GM18502 (cell line): ENCODE results near the gene CREB3L1.

Experiments used
- ATAC-seq: cut with Tn5 transposase; IDR thresholded peaks from one replicate; pipeline ENCODE4 v1.9.1; 2021; ENCODE audit warnings: mild to moderate bottlenecking; ENCODE audit not compliant: unreplicated experiment, poor library complexity

Gene CREB3L1

GRCh38 chr11:46271875-46272815 lies 5.3 kb upstream of the CREB3L1 start:
- ATAC-seq: no peak

DNA sequence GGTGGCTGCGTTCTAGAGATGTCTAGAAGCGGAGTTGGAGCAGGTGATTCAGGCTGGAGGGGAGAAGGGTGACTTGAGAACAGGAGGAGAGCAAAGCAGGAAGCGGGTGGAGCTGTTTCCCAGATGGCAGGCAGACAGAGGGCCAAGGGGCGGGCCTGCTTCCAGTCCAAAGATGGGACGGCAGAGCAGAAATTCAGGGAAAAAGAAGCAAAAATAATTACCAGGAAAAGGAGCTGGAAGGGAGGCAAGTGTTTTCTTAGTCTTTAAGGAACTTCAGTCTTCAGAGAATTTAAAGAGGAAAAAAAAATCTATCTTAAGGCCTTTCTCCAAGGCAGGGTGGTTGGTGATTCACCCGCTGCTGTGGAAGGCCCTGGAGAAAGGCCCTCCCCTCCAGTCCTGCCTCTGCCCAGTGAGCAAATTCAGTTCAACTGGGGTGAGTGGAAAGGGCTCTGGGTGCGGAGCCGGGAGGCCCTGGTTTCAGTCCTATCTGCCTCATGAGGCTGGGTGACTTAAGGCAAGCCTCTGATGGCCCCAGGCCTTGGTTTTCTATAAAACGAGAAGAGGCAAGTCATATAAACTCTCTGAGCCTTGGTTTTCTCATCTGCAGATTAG lies 4.5 kb upstream of the CREB3L1 start:
- no peak for ATAC-seq

- no peak for ATAC-seq
Measured at GRCh38 chr11:46273511-46274205, 3.8 kb upstream of the CREB3L1 start.

DNA sequence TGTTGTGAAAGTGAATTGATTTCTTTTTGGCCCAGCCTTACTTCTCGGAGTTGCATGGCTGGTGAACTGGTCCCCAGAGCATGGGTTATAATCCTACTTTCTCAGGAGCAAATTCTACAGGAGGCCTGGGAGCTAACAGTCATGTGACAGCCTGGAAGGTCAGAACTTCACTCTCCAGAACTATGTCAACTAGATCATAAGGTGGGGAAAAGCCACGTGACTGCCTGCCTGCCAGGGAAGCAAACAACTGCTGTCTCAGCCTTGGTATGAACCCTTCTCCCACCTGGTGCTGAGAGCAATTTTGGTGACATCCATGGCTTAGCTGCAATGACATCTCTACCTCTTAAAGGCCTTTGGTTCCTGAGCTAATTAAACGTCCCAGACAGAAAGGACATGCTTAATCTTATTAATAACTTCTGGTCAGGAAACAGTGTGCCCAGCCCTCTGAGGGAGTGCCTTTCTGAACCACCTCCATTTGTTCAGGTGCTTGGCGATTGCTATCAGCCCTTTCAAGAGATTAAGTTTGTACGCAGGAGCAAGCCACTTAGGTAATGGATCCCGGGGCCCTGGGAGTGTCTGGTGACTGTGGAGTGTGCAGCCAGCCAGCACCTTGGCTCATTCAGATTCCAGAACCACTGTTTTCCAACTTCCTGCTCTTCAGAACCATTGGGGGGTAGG lies 1.4 kb upstream of the CREB3L1 start:
- ATAC-seq: no peak

DNA sequence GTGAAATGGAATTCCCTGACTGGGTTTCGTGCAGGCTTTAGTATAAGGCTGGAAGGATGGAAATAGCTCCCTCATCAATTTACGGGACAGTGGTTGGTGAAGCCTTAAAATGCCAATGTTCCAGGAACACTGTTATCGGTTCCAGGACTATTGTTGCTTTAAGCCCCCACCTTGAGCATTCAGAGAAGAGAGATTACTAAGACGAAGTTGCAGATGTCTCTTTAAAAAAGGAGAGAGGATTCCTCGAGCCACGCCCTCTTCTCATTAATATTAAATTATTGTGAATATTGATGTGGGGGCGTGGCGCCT lies 195 bp upstream of the CREB3L1 start:
- no peak for ATAC-seq

DNA sequence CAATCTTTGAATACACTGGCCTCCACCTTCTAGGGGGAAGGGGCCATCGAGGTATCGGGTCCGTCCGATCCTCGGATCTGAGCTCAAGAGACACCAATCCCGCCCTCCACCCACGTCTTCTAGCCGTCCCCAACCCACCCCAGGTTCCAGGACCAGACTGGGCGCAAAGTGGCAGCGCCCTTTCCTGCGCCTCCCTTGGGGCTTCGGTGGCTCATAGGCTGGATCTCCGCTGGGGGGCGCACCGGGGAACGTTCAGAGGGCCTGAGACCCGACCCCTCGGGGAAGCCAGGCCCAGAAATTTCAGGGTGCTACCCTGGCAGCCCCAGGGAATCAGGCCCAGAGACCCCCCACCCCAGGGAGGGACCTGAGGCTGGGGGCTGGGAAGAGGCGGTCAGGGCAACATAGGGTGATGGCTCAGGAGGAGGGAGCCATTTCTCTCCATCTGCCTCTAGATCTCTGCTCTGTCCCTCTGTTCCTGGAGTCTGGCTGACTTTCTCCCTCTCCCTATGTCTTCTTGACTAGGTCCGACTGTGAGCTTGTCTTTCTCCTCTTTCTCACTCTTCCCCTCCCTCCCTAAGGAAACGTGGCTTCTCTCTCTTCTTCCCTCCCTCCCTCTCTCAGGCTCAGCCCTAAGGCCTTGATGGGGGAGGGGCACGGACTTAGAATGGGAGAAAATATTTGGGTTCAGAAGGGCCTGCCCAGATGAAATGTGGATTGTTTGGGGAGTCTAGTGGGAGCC lies 1.1 kb downstream of the CREB3L1 start:
- ATAC-seq: peak; percentile 62

DNA sequence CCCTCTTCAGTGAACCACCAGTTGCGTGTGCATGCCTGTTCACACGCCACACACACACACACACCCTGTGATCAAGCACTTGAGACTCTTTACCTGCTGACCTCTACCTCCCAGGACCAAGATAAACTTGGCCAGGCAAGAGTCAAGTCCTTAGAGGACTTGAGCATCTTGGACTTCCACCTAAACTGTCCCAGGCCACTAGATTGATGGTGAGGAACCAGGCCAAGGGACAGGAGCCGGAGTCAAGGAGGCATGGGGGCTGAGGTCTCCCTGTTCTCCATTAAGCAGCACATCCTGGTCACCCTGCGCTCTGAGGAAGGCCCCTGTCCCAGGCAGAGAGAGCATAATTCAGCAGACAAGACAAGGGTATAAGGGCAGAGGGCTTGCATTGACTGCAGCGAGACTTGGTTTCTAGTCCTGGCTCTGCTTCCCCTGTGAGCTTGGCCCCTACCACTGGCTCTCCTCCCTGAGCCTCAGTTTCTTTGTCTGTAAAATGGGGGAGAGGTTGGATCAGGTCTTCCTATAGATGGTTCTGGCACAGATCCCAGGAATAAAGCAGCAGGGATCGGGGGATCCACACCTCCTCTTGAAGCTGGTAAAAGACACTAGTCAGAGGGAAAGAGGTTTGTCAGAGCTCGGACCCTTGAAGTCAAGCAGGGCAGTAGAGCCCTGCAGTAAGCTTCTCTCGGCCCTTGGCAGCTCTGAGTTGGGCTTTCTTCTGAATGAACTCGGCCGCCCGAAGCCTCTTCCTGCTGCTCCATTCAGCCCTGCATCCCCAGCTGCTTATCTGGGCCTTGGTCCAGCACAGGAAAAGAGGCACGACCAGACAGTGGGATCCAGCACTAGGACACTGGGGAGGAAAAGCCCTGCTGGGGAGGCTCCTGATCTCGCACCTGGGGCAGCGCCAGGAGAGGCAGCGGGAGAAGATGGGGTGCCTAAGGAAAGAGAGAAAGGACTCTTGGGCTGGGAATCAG lies 2.0 kb downstream of the CREB3L1 start:
- ATAC-seq: no peak

GRCh38 chr11:46280706-46281105 lies 3.2 kb downstream of the CREB3L1 start:
- ATAC-seq: no peak

DNA sequence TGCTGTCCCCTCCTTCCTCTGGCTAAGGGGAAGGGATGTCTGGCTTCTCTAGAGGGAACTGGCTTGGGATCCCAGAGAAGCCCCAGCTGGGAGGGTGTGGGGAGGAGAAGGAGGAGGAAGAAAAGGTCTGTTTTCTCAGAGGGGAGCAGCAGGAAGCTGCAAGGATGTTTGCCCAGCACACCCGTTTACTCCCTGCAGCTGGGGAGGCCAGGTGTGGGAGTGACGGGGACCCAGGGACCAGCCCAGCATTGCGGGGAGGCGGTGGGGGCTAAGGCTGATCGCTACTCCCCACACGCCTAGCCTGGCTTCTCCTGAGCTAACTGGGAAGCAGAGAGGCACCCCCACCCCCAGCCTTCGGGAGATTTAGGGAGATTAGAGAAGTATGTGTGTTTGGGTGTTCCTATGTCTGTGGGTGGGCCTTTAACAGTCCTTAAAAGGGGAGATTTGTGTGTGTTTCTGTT lies 3.9 kb downstream of the CREB3L1 start:
- no peak for ATAC-seq

- ATAC-seq: no peak
Measured at GRCh38 chr11:46285173-46285572, 7.7 kb downstream of the CREB3L1 start.

- no peak for ATAC-seq
Measured at GRCh38 chr11:46285594-46286033, 8.2 kb downstream of the CREB3L1 start.

DNA sequence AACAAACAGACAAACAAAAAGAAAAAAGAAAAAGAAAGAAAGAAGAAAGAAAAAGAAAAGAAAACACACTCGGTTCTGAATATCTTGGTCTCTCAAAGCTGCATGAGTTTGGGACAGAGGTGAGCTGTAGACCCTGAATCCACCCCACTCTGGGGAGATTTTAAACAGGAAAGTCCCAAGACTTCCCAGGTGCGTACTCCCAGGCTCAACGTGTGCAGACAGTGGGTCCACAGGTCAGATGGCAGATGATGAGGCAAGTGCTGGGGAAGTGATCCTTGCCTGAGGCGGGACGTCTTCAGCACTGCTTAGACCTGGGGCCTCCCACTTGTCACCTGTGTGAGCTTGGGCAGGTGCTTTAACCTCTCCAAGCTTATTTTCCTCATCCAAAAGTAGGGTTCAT lies 9.3 kb downstream of the CREB3L1 start:
- no peak for ATAC-seq

DNA sequence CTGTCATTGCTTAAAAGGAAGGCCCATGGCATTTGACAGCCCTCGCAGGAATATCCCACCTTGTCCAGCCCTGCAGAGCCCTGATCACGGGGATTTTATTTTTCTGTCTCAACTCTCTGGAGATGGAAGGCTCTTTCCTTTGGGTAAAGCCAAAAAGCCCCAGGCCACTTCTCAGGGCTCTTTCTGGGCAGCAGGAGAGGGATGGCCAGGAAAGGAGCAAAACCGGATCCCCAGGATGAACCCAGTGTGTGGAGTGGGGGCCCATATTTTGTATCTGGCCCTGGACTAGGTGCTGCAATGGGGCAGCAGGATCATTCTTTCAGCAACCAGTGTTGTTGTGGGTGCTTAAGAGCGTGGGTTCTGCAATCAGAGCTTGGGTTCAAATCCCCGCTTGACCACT lies 11.0 kb downstream of the CREB3L1 start:
- no peak for ATAC-seq

- no peak for ATAC-seq
Measured at GRCh38 chr11:46290011-46290410, 12.5 kb downstream of the CREB3L1 start.

DNA sequence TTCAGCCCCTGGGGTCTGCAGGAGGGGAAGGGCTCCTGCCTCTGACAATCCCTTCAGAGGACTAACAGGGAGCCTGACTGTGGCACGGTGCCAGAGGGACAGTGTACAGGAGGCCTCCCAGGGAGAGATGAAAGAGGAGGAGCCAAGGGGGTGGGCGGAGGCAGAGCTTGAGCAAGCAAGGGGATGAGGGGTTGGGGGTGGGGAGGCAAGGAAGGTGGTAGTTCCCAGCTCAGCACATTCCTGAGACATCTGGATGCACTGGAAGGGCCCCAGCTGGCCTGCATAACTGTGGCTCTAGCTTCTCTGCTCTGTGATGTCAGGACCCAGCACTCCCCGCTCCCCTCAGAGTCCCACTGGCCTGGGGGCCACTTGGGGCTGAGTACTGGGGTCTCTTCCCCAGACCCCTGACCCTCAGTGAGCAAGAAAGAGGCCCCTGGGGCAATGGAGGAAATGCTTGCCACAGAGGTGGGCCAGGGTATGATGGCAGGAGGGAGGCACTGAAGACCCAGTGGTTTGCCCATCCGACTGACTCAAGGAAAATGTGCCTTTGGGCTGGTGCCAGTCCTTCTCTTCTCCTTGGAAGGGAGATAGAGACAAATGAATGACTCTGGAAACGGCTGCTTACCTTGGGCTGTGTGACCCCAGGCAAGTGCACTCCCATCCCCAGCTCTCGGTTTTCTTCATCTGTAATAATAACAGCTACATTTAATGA lies 13.3 kb downstream of the CREB3L1 start:
- no peak for ATAC-seq

DNA sequence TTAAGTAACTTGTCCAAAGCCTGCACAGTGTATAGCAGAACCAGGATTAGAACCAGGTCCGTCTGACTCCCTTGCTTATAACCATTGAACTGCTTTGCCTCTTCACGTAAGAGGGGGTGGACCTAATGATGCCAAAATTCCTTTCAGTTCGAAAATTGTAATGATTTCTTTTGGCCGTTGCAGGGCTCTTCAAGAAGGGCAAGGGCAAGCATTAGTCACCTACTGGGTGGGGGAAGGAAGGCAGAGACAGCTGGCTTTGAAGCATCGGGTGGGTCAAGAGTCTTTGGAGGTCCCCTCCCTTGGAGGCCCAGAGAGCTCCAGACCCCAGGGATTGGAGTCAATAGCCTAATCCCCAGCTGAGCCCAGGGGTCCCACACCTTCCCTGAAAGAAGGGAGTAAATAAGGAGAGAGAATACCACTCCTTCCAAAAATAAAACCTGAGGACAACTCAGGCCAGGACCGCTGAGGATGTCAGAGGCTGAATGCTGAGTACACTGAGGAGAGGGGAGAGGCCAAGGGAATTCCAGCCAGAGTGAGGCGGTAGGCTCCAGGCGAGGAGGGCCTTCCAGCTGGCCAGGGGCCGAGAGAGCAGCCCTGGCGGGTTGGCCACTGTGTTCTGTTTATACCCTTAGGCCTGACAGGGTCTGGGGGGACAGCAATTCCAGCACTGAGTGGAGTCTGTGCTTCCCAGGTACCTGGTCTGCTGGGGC lies 14.1 kb downstream of the CREB3L1 start:
- ATAC-seq: no peak

DNA sequence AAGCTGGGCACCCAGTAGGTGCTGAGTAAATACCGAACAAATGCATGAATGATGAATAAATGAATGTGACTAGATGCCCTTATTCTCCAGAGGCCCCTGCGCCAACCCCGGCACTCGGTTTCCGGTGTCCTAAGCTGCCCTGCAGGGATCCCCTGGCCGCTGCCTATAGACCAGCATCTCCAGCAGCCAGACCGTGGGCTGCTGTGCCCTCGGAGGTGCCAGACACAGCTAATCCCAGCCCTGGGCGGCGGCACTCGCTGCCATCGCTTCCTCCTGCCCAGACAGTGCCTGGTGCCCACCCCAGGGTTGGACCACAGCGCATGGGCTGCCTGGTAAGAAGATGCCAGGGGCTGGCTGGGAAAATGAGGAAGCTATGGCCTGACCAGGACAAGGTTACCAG lies 15.6 kb downstream of the CREB3L1 start:
- no peak for ATAC-seq
